ENCODE data around the gene LMTK2.

LMTK2 gene

GRCh38 chr7:98130959-98131358 is 24.3 kb downstream of the LMTK2 start:
- Histone ChIP-seq H3K4me1 (peaks cover 16% of the 10 kb centered on the region), H3K4me3 (ENCODE audit: low read depth, low read length) (no peak overlapping the region), H3K36me3 (no peaks in the 10 kb centered on the region), H3K9me3 (no peaks in the 10 kb centered on the region), H3K27me3 (no peaks in the 10 kb centered on the region)
- DNase-seq, result no peak
- no peak for TF ChIP-seq CTCF (IDR thresholded peaks at IDR 0.05; ENCODE audit: low read depth, low read length)

- Histone ChIP-seq H3K4me1 (peaks cover 16% of the 10 kb centered on the region), H3K27me3 (no peaks in the 10 kb centered on the region), H3K36me3 (peaks cover 4% of the 10 kb centered on the region; the same call in 1 of the 2 replicates), H3K9me3 (no peaks in the 10 kb centered on the region), H3K4me3 (ENCODE audit: low read depth, low read length) (no peak overlapping the region)
- no peak for DNase-seq
- no peak for TF ChIP-seq CTCF (IDR thresholded peaks at IDR 0.05; ENCODE audit: low read depth, low read length)
Measured at GRCh38 chr7:98133181-98133580, 26.5 kb downstream of the LMTK2 start.

GRCh38 chr7:98133621-98134303 is 27.1 kb downstream of the LMTK2 start:
- no peaks in the 10 kb centered on the region for H3K9me3 ChIP-seq
- DNase-seq, result no peak
- no peak overlapping the region for H3K4me3 ChIP-seq (ENCODE audit: low read depth, low read length)
- peaks cover 9% of the 10 kb centered on the region for H3K36me3 ChIP-seq
- peaks cover 16% of the 10 kb centered on the region for H3K4me1 ChIP-seq
- H3K27me3 ChIP-seq, result no peaks in the 10 kb centered on the region
- TF ChIP-seq CTCF (IDR thresholded peaks at IDR 0.05; ENCODE audit: low read depth, low read length), result no peak

GRCh38 chr7:98134420-98135228 is 28.0 kb downstream of the LMTK2 start:
- H3K27me3 ChIP-seq, result no peaks in the 10 kb centered on the region
- H3K4me3 ChIP-seq (ENCODE audit: low read depth, low read length), result no peak overlapping the region
- peaks cover 16% of the 10 kb centered on the region for H3K4me1 ChIP-seq

GRCh38 chr7:98135984-98136383 is 29.3 kb downstream of the LMTK2 start:
- no peak for TF ChIP-seq CTCF (IDR thresholded peaks at IDR 0.05; ENCODE audit: low read depth, low read length)
- H3K27me3 ChIP-seq, result no peaks in the 10 kb centered on the region
- H3K4me3 ChIP-seq (ENCODE audit: low read depth, low read length), result no peak overlapping the region
- H3K9me3 ChIP-seq, result no peaks in the 10 kb centered on the region
- peaks cover 9% of the 10 kb centered on the region for H3K4me1 ChIP-seq
- H3K36me3 ChIP-seq, result peaks cover 13% of the 10 kb centered on the region
- DNase-seq, result no peak

More at GRCh38 chr7:98134420-98135228, 28.0 kb downstream of the LMTK2 start:
- no peaks in the 10 kb centered on the region for H3K9me3 ChIP-seq
- TF ChIP-seq CTCF (IDR thresholded peaks at IDR 0.05; ENCODE audit: low read depth, low read length), result no peak
- no peak for DNase-seq
- peaks cover 13% of the 10 kb centered on the region for H3K36me3 ChIP-seq

GRCh38 chr7:98136423-98136822 is 29.8 kb downstream of the LMTK2 start:
- Histone ChIP-seq H3K36me3 (peaks cover 13% of the 10 kb centered on the region), H3K27me3 (no peaks in the 10 kb centered on the region), H3K4me3 (ENCODE audit: low read depth, low read length) (no peak overlapping the region), H3K4me1 (peaks cover 5% of the 10 kb centered on the region; the same call in 1 of the 2 replicates), H3K9me3 (no peaks in the 10 kb centered on the region)
- no peak for TF ChIP-seq CTCF (IDR thresholded peaks at IDR 0.05; ENCODE audit: low read depth, low read length)
- DNase-seq, result no peak
